Mesothelial cell of epicardium (in vitro differentiated cells): ENCODE measurements around the gene ADAT3. TPM values are rescaled to one million over a fixed set of nuclear protein-coding genes. Genes with fewer than 3 reads are reported as not detected.

Experiments
- DNase-seq, 2 experiments: peaks; one replicate each; pipeline ENCODE4 v3.0.0; 2021; ENCODE audit warnings: low spot score in 2 of 2; ENCODE audit not compliant: unreplicated experiment in 2 of 2
- H3K27ac Mint-ChIP-seq: 2 replicates; pipeline ENCODE4 v1.8.0; 2021; ENCODE audit warnings: mixed read lengths
- H3K27me3 Mint-ChIP-seq: 2 replicates; pipeline ENCODE4 v1.8.0; 2021; ENCODE audit warnings: low read depth, mixed read lengths
- H3K36me3 Mint-ChIP-seq: 2 replicates; pipeline ENCODE4 v1.8.0; 2021; ENCODE audit warnings: mixed read lengths
- H3K4me1 Mint-ChIP-seq: 2 replicates; pipeline ENCODE4 v1.8.0; 2021; ENCODE audit warnings: mixed read lengths
- H3K4me3 Mint-ChIP-seq: 2 replicates; pipeline ENCODE4 v1.8.0; 2021; ENCODE audit warnings: mild to moderate bottlenecking, moderate library complexity, mixed read lengths
- H3K9me3 Mint-ChIP-seq: 2 replicates; pipeline ENCODE4 v1.8.0; 2021; ENCODE audit warnings: mixed read lengths
- total RNA-seq: library from RNA; stranded (reverse); gene quantifications from 3 replicates; pipeline ENCODE4 v1.2.1, GENCODE V29; 2021
- TF ChIP-seq, protein P1 (sequence below): fragments of 200-600 bp; sonication (generic); IDR thresholded peaks from one replicate; pipeline ENCODE4 v1.5.0; 2021; ENCODE audit warnings: antibody characterized with exemption; ENCODE audit not compliant: unreplicated experiment

ADAT3 gene
- 14.2 to 17.2 TPM (median 15.5 TPM) in 3 replicates for total RNA-seq

DNA sequence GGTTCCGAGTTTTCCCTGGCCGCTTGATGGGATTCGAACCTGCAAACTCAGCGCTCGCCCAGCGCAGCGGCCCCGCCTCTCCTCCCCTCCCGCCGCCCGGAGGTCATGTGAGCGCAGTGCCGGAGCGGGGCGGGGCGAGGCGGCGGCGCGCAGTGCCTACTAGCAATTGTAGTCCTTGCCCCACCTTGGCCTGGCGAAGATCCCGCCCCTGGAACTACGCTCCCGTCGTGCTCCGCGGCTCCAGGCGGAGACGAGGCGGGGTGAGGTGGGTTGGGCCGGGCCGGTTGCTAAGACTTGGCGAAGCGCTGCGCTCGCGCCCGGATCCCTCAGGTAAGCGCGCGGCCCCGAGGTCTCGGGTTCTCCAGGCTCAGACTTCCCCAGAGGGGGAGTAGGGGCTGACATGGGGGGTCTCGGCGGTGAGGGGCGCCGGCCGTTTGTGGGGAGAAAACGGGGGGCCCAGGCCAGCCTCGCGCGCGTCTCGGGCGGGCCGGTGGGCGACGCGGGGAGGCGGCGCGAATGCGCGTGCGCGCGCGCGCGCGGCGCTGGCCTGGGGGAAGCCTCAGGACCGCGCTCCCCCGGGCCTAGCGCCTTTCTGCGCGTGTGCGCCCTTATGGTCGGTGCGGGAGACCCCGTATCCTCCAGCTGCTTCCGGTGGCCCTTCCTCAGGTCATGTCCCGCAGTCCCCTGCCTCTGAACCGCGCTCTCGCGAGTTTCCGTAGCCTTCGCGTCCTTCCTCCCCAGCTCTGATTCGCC, at the start of gene ADAT3, which contains the start of gene SCAMP4:
Gene ADAT3 (plus strand): TSS at position 290 of the 753 bp plus-strand sequence. CDS start 6,649 bp downstream, outside the sequence.
Gene SCAMP4 (plus strand): TSS at position 290 of the 753 bp plus-strand sequence. CDS start 9,621 bp downstream, outside the sequence.
- H3K4me3 Mint-ChIP-seq = peak within 1 kb of the TSS; percentile 83
- peaks cover 3% of the 10 kb centered on the region for H3K36me3 Mint-ChIP-seq
- H3K27me3 Mint-ChIP-seq = no peaks in the 10 kb centered on the region
- TF ChIP-seq, protein P1, sequence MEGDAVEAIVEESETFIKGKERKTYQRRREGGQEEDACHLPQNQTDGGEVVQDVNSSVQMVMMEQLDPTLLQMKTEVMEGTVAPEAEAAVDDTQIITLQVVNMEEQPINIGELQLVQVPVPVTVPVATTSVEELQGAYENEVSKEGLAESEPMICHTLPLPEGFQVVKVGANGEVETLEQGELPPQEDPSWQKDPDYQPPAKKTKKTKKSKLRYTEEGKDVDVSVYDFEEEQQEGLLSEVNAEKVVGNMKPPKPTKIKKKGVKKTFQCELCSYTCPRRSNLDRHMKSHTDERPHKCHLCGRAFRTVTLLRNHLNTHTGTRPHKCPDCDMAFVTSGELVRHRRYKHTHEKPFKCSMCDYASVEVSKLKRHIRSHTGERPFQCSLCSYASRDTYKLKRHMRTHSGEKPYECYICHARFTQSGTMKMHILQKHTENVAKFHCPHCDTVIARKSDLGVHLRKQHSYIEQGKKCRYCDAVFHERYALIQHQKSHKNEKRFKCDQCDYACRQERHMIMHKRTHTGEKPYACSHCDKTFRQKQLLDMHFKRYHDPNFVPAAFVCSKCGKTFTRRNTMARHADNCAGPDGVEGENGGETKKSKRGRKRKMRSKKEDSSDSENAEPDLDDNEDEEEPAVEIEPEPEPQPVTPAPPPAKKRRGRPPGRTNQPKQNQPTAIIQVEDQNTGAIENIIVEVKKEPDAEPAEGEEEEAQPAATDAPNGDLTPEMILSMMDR = no peak
- H3K4me1 Mint-ChIP-seq = peaks cover 28% of the 10 kb centered on the region
- H3K9me3 Mint-ChIP-seq = no peaks in the 10 kb centered on the region
- H3K27ac Mint-ChIP-seq = peak within 1 kb of the TSS; percentile 98
- peak; percentile 98 for DNase-seq

DNA sequence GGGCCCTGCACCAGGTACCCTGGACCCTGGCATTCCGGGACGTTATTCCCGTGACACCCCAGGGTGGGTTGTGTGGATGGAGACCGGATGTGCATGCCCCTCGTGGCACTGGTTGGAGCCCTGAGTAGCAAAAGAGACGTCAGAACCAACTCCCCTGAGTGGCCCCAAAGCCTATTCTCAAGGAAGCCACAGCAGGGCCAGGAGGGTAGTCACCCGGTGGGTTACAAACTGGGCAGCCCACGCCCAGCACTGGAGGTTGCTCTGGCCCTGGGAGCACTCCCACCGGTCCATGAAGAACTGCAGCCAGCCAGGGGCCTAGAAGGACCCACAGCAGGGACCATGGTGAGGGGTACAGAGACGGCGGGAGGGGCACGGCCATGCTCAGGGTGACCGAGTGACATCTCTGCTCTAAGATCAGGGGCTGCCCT, 49.4 kb upstream of the ADAT3 start:
- Mint-ChIP-seq H3K4me1 (peaks cover 36% of the 10 kb centered on the region), H3K9me3 (no peaks in the 10 kb centered on the region), H3K4me3 (peak overlapping the region; percentile 48), H3K27me3 (no peaks in the 10 kb centered on the region), H3K27ac (no peak overlapping the region), H3K36me3 (no peaks in the 10 kb centered on the region)
- TF ChIP-seq, protein P1 = no peak
- no peak for DNase-seq

DNA sequence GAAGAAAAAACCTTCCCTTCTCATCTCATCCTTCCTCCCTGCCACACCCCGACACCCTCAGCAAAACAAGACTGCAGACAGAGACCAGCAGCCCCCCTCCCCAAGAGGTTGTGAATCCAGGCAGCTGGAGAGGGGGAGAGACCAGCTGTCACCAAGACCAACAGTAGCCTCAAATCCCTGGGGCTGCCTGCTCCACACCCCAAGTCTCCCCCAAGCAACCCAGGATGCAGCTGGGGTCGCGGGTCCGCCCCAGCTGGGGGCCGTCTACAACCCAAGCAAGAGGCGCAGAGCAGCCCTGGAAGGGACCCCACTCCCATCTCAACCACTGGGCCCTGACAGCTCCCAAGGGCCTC, 48.9 kb upstream of the ADAT3 start:
- no peaks in the 10 kb centered on the region for H3K9me3 Mint-ChIP-seq
- H3K36me3 Mint-ChIP-seq = no peaks in the 10 kb centered on the region
- H3K27me3 Mint-ChIP-seq = peaks cover 4% of the 10 kb centered on the region
- no peak for DNase-seq
- H3K27ac Mint-ChIP-seq = peak overlapping the region; percentile 50
- H3K4me3 Mint-ChIP-seq = peak overlapping the region; percentile 48
- H3K4me1 Mint-ChIP-seq = peaks cover 40% of the 10 kb centered on the region
- TF ChIP-seq, protein P1 = no peak

DNA sequence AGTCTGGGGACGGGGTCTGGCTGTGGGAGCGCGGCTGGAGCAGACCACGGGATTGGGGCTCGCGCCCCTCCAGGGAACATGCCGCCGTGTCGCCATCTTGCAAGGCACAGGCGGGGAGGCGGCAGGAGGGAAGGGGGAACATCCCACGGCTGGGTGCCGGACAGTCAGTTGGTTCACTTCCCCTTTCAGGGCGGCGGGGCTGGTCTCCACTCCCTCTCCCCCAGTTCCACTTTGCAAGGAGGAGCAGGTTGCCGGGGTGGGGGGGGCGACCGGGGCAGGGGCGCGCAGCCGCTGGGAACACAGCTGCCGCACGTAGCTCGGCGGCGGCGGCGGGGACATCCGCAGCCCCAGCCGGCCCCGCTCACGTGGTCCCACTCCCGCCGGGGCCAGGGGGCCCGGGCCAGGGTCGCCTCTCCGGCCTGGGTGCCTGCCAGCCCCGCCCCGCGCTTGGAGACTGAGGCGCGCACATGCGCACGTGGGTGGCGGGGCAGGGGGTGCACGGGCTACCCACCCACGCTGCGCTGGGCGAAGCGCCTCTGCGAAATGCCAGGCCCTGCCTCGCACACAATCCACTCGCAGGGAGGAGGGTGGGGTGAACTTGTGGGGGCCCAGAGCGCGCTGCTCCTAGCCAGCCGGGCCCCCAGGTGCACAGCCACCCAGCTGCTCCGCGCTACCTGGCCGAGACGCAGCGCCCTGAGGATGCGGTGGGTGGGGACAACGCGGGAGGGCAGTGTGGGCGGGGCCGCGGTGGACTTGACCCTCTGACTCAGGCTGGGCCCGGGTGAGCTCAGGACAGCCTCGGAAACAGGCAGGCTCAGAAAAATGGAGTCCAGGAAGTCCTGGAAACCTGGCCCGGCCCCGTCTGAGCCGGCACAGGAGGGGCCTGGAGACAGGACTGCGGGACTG, 48.2 kb upstream of the ADAT3 start:
- no peak for DNase-seq
- H3K36me3 Mint-ChIP-seq = no peaks in the 10 kb centered on the region
- peaks cover 47% of the 10 kb centered on the region for H3K4me1 Mint-ChIP-seq
- peaks cover 9% of the 10 kb centered on the region for H3K27me3 Mint-ChIP-seq
- H3K27ac Mint-ChIP-seq = no peak overlapping the region
- H3K9me3 Mint-ChIP-seq = no peaks in the 10 kb centered on the region
- TF ChIP-seq, protein P1 = no peak
- peak overlapping the region; percentile 48 for H3K4me3 Mint-ChIP-seq

DNA sequence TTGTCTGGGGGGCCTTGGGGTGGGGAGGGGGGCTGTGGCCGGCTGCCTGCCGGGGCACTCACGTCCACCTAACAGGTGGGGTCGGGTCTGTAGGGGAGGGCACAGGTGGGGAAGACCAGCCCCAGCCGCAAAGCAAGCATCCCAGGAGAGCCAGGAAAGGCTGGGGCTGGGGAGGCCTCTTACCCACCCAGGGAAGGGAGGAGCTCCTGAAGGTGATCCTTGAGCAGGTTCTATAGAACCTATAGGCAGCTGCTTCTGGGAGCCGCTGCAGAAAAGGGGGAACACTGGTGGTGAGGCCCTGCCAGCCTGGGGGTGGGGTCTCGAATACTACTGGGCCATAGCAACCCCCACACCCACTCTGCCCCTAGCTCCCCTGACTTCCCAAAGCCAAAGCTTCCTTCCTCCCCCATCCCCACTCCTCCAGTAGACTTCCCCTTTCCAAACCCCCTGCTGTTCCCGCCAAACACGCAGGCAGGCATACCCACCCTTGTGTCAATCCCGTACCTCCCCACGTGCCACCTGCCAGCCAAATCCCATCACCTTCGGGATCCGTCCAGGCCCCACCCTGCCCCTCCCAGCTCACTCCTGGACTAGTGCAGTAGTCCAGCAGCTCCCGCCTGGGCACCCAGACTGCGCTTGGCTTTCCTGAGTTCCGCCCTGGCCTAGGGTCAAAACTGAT, 47.4 kb upstream of the ADAT3 start:
- Mint-ChIP-seq H3K36me3 (no peaks in the 10 kb centered on the region), H3K27me3 (peaks cover 13% of the 10 kb centered on the region), H3K4me3 (peak overlapping the region; percentile 17), H3K4me1 (peaks cover 52% of the 10 kb centered on the region), H3K27ac (no peak overlapping the region), H3K9me3 (no peaks in the 10 kb centered on the region)
- DNase-seq = no peak
- TF ChIP-seq, protein P1 = no peak
